ENCODE results near the gene MAP3K13. TPM values are rescaled to one million over a fixed set of nuclear protein-coding genes. Genes with fewer than 3 reads are reported as not detected.
A peak's percentile ranks its signal among the peaks of the same experiment; 100 is the strongest.

The MAP3K13 gene
- total and polyA plus RNA-seq, 2 of the 13 experiments (the other 11 are each of a cell fraction or from before 2014, with no cell fraction given), result 24.2 to 26.5 TPM

GRCh38 chr3:185498503-185499396, 135.8 kb downstream of the MAP3K13 start, which contains the start of gene TMEM41A (continued):
- TF ChIP-seq THAP9 (CRISPR knock-in tag; IDR thresholded peaks at IDR 0.05; ENCODE audit: borderline replicate concordance) (peak; percentile 87), AHDC1 (CRISPR knock-in tag; IDR thresholded peaks at IDR 0.05; ENCODE audit: borderline replicate concordance) (peak; percentile 75; the same call in 1 of the 2 replicates), REXO4 (CRISPR knock-in tag; IDR thresholded peaks at IDR 0.05; ENCODE audit: borderline replicate concordance) (no peak), PCBP1 (IDR thresholded peaks at IDR 0.05; ENCODE audit: borderline replicate concordance, low read depth, low read length) (peak; percentile 55; the same call in 1 of the 2 replicates), RBAK (CRISPR knock-in tag; IDR thresholded peaks at IDR 0.05) (no peak), TGIF2 (CRISPR knock-in tag; IDR thresholded peaks at IDR 0.05) (peak; percentile 73), ZBTB3 (CRISPR knock-in tag; IDR thresholded peaks at IDR 0.05; ENCODE audit: borderline replicate concordance, low read depth) (0 out of 2 replicates have a peak, but pooled peaks have one; percentile 33), DNMT1 (CRISPR knock-in tag; IDR thresholded peaks at IDR 0.05) (peak; percentile 70; the same call in 1 of the 2 replicates), IKZF1 (IDR thresholded peaks at IDR 0.05) (no peak), ZFP91 (CRISPR knock-in tag; IDR thresholded peaks at IDR 0.05; ENCODE audit: borderline replicate concordance) (peak; percentile 97), ZFAT (CRISPR knock-in tag; conservative IDR thresholded peaks at IDR 0.05) (no peak), FOXK1 (CRISPR knock-in tag; IDR thresholded peaks at IDR 0.05; ENCODE audit: borderline replicate concordance, low read depth) (peak; percentile 84; the same call in 1 of the 2 replicates), HNRNPLL (IDR thresholded peaks at IDR 0.05; ENCODE audit: low read depth, low read length, poor library complexity, severe bottlenecking) (peak; percentile 79), ZBTB7A (CRISPR knock-in tag; IDR thresholded peaks at IDR 0.05) (no peak)

Data from HepG2 (cell line).